Forelimb muscle (tissue), 1 donor: Measurements from ENCODE around the gene EDN2. TPM values are rescaled to one million over a fixed set of nuclear protein-coding genes. Genes with fewer than 3 reads are reported as not detected.

Experiments
- DNase-seq: peaks from one replicate; pipeline ENCODE4 v3.0.0-alpha.2; 2013; ENCODE audit warnings: low read depth
- polyA plus RNA-seq: library from polyadenylated mRNA; unstranded; fragments of 120-200 nt; gene quantifications from one replicate; pipeline ENCODE4 v1.2.1, GENCODE V29; 2013; ENCODE audit not compliant: insufficient read length

Gene EDN2
- 0.25 TPM for polyA plus RNA-seq

- DNase-seq = no peak
Measured at GRCh38 chr1:41484402-41485241, at the start of gene EDN2. Gene EDN2, minus strand, starts transcription at chr1:41484683. Its CDS starts 82 bp downstream, at chr1:41484601.

GRCh38 chr1:41533731-41534080 lies 49.2 kb upstream of the EDN2 start:
- DNase-seq = no peak

- DNase-seq = no peak
Measured at GRCh38 chr1:41533016-41533730, 48.7 kb upstream of the EDN2 start.

GRCh38 chr1:41532206-41532975 lies 47.9 kb upstream of the EDN2 start:
- DNase-seq = no peak

- DNase-seq = no peak
Measured at GRCh38 chr1:41530411-41530810, 45.9 kb upstream of the EDN2 start.

- DNase-seq = no peak
Measured at GRCh38 chr1:41529621-41530395, 45.3 kb upstream of the EDN2 start.

- DNase-seq = no peak
Measured at GRCh38 chr1:41528726-41529605, 44.5 kb upstream of the EDN2 start.

GRCh38 chr1:41528106-41528505 lies 43.6 kb upstream of the EDN2 start:
- no peak for DNase-seq

GRCh38 chr1:41526956-41527561 lies 42.6 kb upstream of the EDN2 start:
- no peak for DNase-seq

GRCh38 chr1:41525891-41526587 lies 41.6 kb upstream of the EDN2 start:
- no peak for DNase-seq

GRCh38 chr1:41524676-41525675 lies 40.5 kb upstream of the EDN2 start:
- DNase-seq = no peak

- DNase-seq = no peak
Measured at GRCh38 chr1:41523949-41524675, 39.6 kb upstream of the EDN2 start.

- DNase-seq = no peak
Measured at GRCh38 chr1:41523071-41523470, 38.6 kb upstream of the EDN2 start.

GRCh38 chr1:41521766-41522165 lies 37.3 kb upstream of the EDN2 start:
- no peak for DNase-seq

GRCh38 chr1:41520951-41521752 lies 36.7 kb upstream of the EDN2 start:
- DNase-seq = no peak

- no peak for DNase-seq
Measured at GRCh38 chr1:41519667-41520066, 35.2 kb upstream of the EDN2 start.

- no peak for DNase-seq
Measured at GRCh38 chr1:41518471-41518870, 34.0 kb upstream of the EDN2 start.
